Astrocyte (in vitro differentiated cells and primary cell): ENCODE results near the gene PALLD.

Source experiments
- EZH2 ChIP-seq: IDR thresholded peaks from 2 replicates; pipeline ENCODE4 v1.6.1; 2012; ENCODE audit warnings: mild to moderate bottlenecking, low read length, inconsistent platforms; ENCODE audit not compliant: insufficient read depth
- TF ChIP-seq, protein P1 (sequence below): IDR thresholded peaks from 2 replicates; pipeline ENCODE4 v1.5.1; 2011; ENCODE audit warnings: low read depth, mild to moderate bottlenecking, inconsistent platforms, low read length, moderate library complexity; ENCODE audit not compliant: insufficient read depth

DNA sequence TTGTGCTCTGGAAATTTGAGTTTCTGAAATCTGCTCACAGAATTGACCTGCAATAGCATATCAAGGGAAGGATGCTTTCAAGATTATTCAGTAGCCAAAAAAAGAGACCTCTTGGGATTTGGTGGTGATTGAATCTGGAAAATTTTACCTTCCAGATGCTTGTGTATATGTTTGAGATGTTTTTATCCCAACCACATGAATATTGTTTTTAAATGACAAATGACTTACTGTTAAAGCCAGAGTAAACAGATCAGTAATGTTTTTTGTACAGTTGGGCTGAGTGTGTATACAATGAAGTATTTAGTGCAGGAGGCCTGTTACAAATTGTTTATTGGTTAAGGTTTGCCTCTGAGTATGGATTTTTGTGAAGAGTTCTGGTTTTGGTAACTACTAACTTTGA lies 386.7 kb downstream of the PALLD start:
- TF ChIP-seq, protein P1, sequence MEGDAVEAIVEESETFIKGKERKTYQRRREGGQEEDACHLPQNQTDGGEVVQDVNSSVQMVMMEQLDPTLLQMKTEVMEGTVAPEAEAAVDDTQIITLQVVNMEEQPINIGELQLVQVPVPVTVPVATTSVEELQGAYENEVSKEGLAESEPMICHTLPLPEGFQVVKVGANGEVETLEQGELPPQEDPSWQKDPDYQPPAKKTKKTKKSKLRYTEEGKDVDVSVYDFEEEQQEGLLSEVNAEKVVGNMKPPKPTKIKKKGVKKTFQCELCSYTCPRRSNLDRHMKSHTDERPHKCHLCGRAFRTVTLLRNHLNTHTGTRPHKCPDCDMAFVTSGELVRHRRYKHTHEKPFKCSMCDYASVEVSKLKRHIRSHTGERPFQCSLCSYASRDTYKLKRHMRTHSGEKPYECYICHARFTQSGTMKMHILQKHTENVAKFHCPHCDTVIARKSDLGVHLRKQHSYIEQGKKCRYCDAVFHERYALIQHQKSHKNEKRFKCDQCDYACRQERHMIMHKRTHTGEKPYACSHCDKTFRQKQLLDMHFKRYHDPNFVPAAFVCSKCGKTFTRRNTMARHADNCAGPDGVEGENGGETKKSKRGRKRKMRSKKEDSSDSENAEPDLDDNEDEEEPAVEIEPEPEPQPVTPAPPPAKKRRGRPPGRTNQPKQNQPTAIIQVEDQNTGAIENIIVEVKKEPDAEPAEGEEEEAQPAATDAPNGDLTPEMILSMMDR = no peak
- no peak for TF ChIP-seq EZH2
